SU-DHL-6 (cell line): ENCODE data around the gene ESYT2.

Experiments used
- H2AFZ ChIP-seq: fragments of 200-600 bp; sonication (generic); 2 replicates; pipeline ENCODE4 v1.6.1; 2014; ENCODE audit warnings: low read depth, mild to moderate bottlenecking, moderate library complexity, mixed read lengths, antibody characterized with exemption, low read length; ENCODE audit not compliant: severe bottlenecking
- H3F3A ChIP-seq: fragments of 200-600 bp; shearing (Covaris generic); 2 replicates; pipeline ENCODE4 v1.6.0; 2016; ENCODE audit warnings: antibody characterized with exemption, mild to moderate bottlenecking; ENCODE audit not compliant: insufficient read depth
- H3K27ac ChIP-seq: fragments of 200-600 bp; sonication (generic); 2 replicates; pipeline ENCODE4 v1.5.1; 2016; ENCODE audit warnings: low read depth, mild to moderate bottlenecking, low read length, moderate library complexity, mixed read lengths
- H3K27me3 ChIP-seq: fragments of 200-600 bp; sonication (generic), shearing (Covaris generic); 2 replicates; pipeline ENCODE4 v1.6.0; 2014; ENCODE audit warnings: mild to moderate bottlenecking, low read length
- H3K36me3 ChIP-seq: fragments of 200-600 bp; sonication (generic); 2 replicates; pipeline ENCODE4 v1.6.1; 2014; ENCODE audit warnings: mild to moderate bottlenecking, low read length, mixed read lengths
- H3K4me2 ChIP-seq: fragments of 300-600, 200-600 bp; shearing (Covaris generic), sonication (generic); 2 replicates; pipeline ENCODE4 v1.6.0; 2014; ENCODE audit warnings: low read length, low read depth, mild to moderate bottlenecking; ENCODE audit not compliant: poor library complexity, severe bottlenecking
- H3K4me3 ChIP-seq: fragments of 200-600 bp; sonication (generic); 2 replicates; pipeline ENCODE4 v1.5.1; 2014; ENCODE audit warnings: antibody characterized with exemption, low read length, mild to moderate bottlenecking, mixed read lengths; ENCODE audit not compliant: insufficient read depth, poor library complexity, severe bottlenecking
- H3K79me2 ChIP-seq: fragments of 200-600 bp; sonication (generic); 2 replicates; pipeline ENCODE4 v1.6.1; 2014; ENCODE audit warnings: mild to moderate bottlenecking, low read length, moderate library complexity; ENCODE audit not compliant: insufficient read depth
- H3K9ac ChIP-seq: fragments of 200-600 bp; sonication (generic); 2 replicates; pipeline ENCODE4 v1.7.0; 2014; ENCODE audit warnings: mild to moderate bottlenecking, low read length
- H3K9me2 ChIP-seq: fragments of 200-600 bp; sonication (generic); replicated peaks from 2 replicates; pipeline ENCODE4 v1.6.1; 2014; ENCODE audit warnings: low read length; ENCODE audit not compliant: insufficient read depth
- H3K9me3 ChIP-seq: fragments of 200-600 bp; sonication (generic); 2 replicates; pipeline ENCODE4 v1.6.1; 2014; ENCODE audit warnings: low read length, mixed read lengths; ENCODE audit not compliant: insufficient read depth
- H4K20me1 ChIP-seq: fragments of 200-600 bp; sonication (generic); 2 replicates; pipeline ENCODE4 v1.6.1; 2014; ENCODE audit warnings: low read depth, mild to moderate bottlenecking, antibody characterized with exemption, low read length, moderate library complexity, mixed read lengths
- CTCF ChIP-seq: fragments of 200-600 bp; sonication (generic); IDR thresholded peaks from one replicate; pipeline ENCODE4 v1.5.1; 2017; ENCODE audit warnings: antibody characterized with exemption, mild to moderate bottlenecking, low read length, moderate library complexity; ENCODE audit not compliant: insufficient read depth, poor library complexity, severe bottlenecking
- EZH2phosphoT487 ChIP-seq: fragments of 200-600 bp; sonication (generic), shearing (Covaris generic); conservative IDR thresholded peaks from 2 replicates; pipeline ENCODE4 v1.6.1; 2018; ENCODE audit warnings: mild to moderate bottlenecking, antibody characterized with exemption, low read length, moderate library complexity, mixed read lengths

Gene ESYT2

GRCh38 chr7:158808126-158808525 is 21.2 kb downstream of the ESYT2 start:
- no peak overlapping the region for H3K4me2 ChIP-seq
- no peak overlapping the region for H2AFZ ChIP-seq
- no peaks in the 10 kb centered on the region; the same call in 1 of the 2 replicates for H3K36me3 ChIP-seq
- no peak overlapping the region for H3K4me3 ChIP-seq
- TF ChIP-seq CTCF (no peak), EZH2phosphoT487 (no peak)
- no peaks in the 10 kb centered on the region for H3K27me3 ChIP-seq
- peaks cover 13% of the 10 kb centered on the region; the same call in 1 of the 2 replicates for H3K79me2 ChIP-seq
- H3K27ac ChIP-seq: no peak overlapping the region
- H4K20me1 ChIP-seq: no peaks in the 10 kb centered on the region
- no peaks in the 10 kb centered on the region for H3K9me2 ChIP-seq
- H3K9me3 ChIP-seq: no peaks in the 10 kb centered on the region
- H3F3A ChIP-seq: no peaks in the 10 kb centered on the region
- H3K9ac ChIP-seq: no peak overlapping the region

- H3K9ac ChIP-seq: no peak overlapping the region
- no peaks in the 10 kb centered on the region for H3K9me3 ChIP-seq
- H3K27ac ChIP-seq: no peak overlapping the region
Observed at GRCh38 chr7:158805937-158806336, 23.4 kb downstream of the ESYT2 start.

GRCh38 chr7:158805414-158805813 is 23.9 kb downstream of the ESYT2 start:
- Histone ChIP-seq H3K9me2 (no peaks in the 10 kb centered on the region), H3K27ac (no peak overlapping the region), H4K20me1 (no peaks in the 10 kb centered on the region)

More at GRCh38 chr7:158805937-158806336, 23.4 kb downstream of the ESYT2 start:
- Histone ChIP-seq H3K9me2 (no peaks in the 10 kb centered on the region), H4K20me1 (no peaks in the 10 kb centered on the region), H3K4me2 (no peak overlapping the region), H3K79me2 (peaks cover 18% of the 10 kb centered on the region; the same call in 1 of the 2 replicates), H3K27me3 (no peaks in the 10 kb centered on the region), H3F3A (no peaks in the 10 kb centered on the region), H2AFZ (no peak overlapping the region), H3K36me3 (no peaks in the 10 kb centered on the region; the same call in 1 of the 2 replicates), H3K4me3 (no peak overlapping the region)
- TF ChIP-seq CTCF (no peak), EZH2phosphoT487 (no peak)

More at GRCh38 chr7:158805414-158805813, 23.9 kb downstream of the ESYT2 start:
- H3K4me3 ChIP-seq: no peak overlapping the region
- H3K79me2 ChIP-seq: peaks cover 13% of the 10 kb centered on the region; the same call in 1 of the 2 replicates
- H3K9ac ChIP-seq: no peak overlapping the region
- no peaks in the 10 kb centered on the region; the same call in 1 of the 2 replicates for H3K36me3 ChIP-seq
- H2AFZ ChIP-seq: no peak overlapping the region
- no peak overlapping the region for H3K4me2 ChIP-seq
- H3K27me3 ChIP-seq: no peaks in the 10 kb centered on the region
- H3K9me3 ChIP-seq: no peaks in the 10 kb centered on the region
- TF ChIP-seq CTCF (no peak), EZH2phosphoT487 (no peak)
- no peaks in the 10 kb centered on the region for H3F3A ChIP-seq
